Inflammatory macrophage treated with lipopolysaccharide for 1 hour (primary cell): ENCODE measurements around the gene SLC7A1.
A peak's percentile ranks its signal among the peaks of the same experiment; 100 is the strongest.

Experiments used
- DNase-seq, 2 donors: peaks; one replicate each; pipeline ENCODE4 v3.0.0-alpha.2; 2020 to 2022

Gene SLC7A1

DNA sequence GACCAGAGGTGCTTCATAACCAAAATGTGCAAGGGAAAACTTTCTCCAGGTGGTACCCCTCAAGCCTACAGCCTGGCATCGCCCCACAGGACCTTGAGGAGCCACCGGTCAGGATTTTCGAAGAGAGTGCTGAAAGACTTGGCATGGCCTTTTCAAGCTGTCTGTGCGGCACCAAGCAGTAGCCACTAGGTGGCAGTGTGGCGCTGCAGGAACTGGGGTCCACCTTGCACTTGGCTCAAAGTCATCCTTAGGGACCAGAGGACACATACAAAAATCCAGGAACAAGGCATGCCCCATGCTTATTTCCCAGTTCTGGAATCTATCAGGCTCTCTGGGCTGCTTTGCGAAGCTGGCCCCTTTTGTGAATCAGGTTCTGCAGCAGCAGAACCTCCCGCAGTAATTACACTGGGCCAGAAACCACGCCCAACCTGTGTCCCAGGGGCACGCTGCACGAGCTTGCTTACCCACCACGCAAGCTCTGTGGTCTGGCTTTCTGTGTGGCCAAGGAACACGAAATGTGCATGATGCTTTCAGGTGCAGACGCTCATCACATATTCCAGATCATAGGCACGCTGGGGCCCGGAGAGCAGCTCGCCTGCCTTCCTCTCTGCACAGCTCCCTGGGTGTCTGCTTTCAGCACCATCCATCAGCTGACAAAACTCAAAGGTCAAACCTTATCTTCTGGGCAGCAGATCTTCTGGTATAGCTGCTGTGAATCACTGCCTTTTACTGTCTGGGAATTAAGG is 87.2 kb downstream of the SLC7A1 start:
- DNase-seq = peak; percentile 44 to 86

DNA sequence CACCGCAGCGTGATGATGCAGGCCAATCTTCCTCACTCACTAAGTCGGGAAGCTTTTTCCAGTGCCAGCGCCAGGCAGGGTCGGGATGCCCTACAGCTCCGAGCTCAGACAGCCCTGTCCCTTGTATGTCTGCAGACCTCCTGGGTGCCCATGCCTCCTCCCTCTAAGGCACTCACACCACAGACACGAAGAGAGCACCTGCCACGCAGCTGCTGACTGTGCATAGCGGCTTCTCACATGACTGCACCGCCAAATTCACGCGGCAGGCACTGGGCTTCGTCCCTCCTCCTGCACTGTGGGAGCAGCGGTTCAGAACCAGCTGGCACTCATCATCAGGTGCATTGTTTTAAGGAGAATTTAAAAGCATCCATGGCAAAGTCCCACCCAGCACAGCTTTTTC is 88.1 kb downstream of the SLC7A1 start:
- DNase-seq = no peak

DNA sequence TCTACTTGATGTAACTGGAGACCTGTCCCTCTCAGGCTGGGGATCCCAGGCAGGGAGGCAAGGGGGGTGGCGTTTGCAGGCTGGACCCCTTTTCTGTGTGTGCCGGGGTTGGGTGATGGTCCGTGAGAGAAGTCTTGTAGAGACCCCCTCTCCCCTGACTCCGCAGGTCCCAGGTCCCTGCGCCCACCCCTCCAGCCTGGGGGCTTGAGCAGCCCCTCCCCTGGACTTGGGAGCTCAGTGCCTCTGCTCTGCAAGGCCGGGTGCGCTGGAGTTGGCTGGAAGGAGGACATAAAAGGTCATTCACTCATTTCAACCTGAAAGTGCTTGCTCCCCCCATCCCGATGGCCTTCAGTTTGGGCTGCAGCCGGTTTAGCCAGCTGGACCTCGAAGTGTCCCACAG is 89.5 kb downstream of the SLC7A1 start:
- DNase-seq = no peak

DNA sequence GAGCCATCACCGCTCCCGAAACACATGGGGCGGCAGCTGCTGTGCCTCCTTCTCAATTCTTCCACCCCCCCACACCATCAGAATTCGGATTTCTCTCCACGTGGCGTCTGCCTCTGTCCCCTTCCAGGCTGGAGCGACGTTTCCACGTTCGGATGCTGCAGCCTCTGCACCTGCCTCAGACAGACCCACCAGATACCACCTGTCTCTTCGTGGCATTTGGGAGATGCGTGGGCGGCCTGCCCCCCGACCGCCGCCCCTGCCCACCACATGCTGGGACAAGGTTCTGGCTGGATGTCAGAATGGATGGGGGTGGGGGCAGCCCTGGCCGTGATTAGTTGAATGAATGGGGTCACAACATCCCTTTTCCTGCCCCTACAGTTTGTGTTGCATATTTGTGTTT is 90.0 kb downstream of the SLC7A1 start:
- DNase-seq = no peak

DNA sequence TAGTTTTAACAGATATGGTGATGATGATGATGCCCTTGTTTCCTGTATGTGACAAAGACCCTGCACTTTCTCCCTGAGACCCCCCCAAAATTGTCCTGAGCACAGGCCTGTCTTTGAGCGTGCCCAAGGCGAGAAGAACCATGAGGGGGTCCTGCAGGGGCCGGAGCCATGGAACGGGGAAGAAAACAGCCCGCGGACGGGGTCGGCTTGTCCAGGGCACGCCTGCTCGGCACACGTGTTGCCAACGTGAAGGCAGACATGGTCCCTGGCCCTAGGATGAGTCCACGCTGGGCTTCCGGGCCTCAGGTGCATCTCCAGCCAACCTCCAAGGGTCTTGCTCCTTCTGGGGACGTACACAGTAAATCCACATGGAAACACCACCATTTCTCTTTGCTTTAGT is 90.8 kb downstream of the SLC7A1 start:
- DNase-seq = no peak

DNA sequence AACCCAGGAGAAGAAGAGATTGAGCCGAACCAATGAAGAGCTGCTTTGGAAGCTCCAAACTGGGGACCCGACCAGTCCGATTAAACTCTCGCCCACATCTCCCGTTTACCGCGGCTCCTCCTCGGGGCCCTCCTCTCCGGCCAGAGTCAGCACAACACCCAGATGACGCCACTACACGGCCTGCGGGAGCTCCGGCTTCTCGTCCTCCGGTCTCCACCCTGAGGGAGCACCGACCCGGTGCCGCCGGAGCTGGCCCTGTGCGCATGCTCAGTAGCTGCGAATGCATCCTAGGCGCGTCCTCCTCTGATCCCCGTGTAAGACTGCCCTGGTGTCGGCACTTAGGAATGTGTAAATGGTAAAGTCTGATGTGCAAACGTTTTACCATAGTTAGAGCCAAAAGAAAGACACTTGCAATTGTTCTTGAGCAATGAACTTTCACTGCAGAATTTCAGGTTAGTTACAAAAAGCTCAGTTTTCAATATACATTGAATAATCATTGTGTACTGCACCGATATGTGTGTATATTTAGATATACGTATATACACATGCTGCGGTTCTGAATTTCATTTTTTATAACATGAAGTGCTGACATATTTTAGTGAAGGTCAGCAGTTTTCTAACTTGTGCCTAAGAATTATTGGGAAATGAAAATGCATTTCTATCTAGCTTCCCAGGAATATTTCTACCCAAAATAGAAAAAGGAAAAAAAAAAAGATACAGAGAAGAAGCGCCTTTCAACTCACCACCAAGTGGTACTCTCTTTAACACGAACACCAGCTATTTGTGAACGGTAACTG is 92.2 kb downstream of the SLC7A1 start:
- DNase-seq = no peak

DNA sequence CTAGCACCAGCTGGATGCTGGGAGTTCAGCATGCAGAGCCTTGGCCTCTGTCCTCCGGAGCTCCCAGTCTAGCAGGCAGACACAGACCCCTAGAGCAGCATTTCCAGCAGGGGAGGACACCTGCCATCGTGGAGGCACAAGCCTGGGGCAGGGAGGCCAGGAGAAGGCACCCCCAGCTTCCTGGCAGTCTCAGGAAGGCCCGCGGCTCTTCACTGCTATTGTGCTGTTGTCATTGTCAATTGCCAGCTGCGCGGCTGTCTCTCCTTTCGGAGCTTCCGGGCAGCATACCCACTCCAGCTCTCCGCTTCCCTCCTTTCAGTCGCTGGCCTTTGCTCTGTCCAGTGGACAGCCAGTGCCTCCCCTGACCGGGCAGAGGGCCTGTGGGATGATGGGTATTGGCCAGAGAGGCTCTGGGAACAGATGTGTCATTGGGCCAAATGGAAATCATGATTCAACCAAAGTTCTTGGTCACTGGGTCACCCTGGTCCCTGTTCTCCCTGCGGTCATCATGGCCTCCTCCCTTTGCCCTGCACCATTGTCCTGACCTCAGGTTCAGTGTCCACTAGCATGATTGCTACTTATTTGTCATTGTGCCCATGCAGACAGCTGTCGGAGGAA is 93.0 kb downstream of the SLC7A1 start:
- no peak for DNase-seq

DNA sequence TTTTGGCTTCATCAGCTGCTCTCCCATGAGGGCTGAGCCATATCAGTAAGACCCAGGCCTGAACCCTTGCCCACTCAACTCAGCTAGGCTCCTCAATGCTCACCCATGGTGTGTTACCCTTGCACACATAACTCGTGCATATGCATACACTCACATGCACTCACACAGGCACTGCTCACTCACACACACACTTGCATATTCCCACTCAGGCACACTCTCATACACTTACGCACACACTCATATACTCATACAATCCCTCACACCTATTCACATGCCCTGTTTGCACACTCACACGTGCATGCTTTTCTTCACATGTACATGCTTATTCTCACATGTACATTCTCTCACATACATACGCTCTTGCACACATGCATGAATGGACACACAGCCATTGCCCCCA is 93.8 kb downstream of the SLC7A1 start:
- DNase-seq = no peak

DNA sequence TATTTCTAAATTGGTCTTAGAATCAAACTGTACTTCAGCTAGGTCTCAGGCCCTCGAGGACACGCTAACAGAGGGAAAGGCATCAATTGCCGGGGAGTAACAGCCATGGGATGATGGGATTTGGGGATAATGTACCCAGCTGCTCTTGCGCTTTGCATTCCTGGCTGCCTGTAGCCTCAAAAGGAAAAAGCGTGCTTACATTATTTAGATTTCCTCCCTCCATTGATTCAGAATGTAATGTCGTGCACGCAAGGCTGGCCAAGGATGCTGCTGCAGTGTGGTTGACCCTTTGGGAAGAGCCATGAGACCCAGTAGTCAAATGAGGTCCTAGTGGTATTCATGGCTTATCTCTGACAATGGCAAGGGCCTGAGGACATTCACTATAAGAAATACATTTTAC is 95.1 kb downstream of the SLC7A1 start:
- DNase-seq = no peak

DNA sequence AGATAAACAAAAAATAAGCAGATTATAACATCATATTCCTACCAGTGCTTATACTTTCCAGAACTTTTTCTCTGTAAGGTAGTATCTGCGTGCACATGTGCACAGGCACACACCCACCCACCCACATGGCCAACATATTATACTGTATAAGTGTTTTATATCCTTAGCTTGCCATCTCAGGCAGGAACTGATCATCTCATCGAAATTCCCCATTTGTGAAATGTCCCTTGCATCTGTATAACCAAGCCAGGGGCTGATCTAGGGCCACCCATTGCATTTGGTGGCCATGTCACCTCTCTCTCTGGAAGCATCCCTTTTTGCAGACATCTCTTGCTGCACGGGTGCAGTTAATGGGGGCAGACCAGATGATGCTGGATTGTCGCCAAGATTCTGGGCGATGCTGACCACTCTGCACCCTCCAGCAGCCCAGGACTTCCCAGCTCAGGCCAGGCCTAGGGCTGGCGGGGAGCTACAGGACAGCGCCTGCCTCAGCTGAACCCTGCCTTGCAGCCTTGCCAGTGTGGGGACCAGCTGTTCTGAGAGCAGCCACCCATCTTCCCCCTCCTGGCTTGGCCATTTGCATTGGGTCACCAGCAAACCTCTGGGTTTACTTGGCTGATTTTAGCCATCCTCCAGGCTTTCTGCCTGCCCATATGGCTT is 95.9 kb downstream of the SLC7A1 start:
- DNase-seq = peak; percentile 54 to 55

DNA sequence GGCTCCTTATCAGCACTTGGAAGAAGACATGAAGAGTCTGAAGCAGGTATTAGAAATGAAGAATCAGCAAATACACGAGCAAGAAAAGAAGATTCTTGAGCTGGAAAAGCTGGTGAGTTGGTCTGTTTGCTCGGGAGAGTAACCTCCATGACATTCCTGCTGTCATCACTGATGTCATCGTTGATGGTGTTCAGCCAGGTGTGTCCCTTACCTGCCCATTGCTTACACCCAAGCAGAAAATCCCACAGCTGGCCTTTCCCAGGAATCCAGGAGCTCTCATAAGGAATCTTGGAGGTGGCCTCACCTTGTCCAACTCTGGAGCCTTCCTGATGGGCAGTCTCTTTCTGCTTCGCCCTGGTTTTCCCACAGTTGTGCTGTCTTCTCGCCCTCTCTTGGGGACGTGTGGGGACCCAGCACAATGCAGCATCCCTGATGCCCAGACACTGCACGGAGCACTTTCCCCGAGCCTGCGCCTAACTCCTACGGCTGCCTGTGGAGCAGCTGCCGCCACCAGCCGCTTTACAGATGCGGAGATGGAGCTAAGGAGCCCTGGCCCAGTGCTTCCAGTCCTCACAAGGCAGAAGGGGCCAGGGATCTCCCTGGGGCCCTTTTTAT is 97.0 kb downstream of the SLC7A1 start:
- no peak for DNase-seq

DNA sequence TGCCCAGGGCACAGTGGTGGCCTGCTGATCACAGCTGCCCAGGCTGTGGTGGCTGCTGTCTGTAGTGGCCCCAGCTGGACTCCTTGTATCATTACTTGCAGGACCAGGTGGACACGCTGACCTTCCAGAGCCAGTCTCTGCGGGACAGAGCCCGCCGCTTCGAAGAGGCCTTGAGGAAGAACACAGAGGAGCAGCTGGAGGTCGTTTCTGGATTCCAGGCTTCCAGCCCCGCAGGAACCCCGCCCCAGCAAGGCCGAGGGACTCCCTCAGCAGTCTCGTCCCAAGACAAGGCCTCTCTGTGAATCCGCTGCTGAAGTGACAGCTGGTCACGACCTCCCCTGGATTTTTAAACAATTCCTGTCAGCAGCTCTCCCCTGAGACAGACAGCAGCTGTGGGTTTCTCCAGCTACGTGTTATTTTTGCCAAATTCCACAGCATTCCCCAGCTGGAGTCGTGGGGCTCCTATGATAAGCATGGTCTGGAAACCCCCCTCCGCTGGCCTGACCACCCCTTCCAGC is 98.3 kb downstream of the SLC7A1 start:
- no peak for DNase-seq

DNA sequence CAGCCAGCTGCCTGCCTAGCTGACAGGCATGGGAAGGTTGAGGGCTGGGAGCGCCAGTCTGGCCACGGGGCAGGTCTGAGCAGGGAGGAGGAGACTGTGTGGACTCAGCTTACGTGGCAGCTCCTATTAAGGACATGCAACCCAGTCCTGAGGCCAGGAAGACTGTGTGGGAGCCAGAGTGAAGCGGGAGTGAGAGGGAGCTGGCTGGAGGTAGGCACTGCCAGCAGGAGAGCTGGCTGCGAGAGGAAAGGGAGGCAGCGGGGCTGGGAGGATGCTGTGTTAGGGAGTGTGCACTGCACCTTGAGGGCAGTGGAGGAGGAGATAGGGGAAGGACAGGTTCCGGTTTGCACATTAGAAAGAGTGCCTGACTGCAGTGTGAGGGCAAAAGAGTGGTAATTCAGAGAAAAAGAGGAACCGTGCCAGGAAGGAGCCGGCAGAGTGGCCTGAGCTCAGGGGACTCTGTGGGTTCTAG is 99.2 kb downstream of the SLC7A1 start:
- DNase-seq = peak; percentile 49 to 50

DNA sequence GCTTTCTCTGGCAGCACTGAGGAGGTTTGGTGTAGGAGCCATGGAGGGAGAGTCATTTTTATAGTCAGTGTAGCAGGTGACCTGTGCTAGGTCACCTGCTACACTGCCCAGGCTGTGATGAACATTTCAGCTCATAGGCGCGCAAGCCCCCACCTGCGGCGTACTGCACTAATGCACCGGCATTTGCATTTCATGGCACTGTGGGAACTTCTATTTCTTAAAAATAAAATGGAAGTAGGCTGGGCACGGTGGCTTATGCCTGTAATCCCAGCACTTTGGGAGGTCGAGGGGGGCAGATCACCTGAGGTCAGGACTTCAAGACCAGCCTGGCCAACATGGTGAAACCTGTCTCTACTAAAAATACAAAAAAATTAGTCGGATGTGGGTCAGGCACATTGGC is 101.0 kb downstream of the SLC7A1 start:
- DNase-seq = no peak

DNA sequence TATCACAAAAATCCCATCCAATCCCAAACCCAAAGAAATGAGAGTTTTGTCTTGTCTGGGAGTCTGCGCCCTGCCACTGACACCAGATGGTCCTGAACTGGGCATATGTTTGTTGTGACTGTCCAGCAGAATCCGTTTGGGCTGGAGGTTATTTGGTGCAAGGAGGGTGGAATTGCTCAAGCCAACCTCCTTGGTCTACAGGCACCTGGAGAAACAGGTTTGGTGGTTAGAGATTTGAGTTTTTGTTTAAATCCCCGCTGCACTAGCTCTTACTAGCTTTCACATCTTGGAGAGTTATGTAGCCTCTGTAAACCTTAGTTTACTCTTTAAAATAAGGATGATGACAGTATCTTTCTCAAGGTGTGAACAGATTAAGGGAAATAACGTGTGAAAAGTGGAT is 101.7 kb downstream of the SLC7A1 start:
- DNase-seq = no peak

DNA sequence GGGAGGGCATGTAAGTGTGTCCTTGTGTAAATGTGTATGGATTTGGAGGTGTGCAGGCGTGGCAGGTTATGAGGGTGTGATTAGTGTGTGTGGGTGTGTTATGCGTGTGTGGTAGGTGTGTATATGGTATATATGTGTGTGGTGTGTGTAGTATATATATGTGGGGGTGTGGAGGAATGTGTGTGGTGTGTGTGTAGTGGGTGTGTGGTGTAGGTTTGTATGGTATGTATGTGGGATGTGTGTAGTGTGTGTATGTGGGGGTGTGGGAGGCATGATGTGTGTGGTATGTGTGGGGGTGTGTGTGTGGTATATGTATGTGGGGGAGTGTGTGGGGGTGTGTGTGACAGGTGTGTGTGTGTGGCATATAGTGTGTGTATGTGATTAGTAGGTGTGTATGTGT is 104.2 kb downstream of the SLC7A1 start:
- no peak for DNase-seq

DNA sequence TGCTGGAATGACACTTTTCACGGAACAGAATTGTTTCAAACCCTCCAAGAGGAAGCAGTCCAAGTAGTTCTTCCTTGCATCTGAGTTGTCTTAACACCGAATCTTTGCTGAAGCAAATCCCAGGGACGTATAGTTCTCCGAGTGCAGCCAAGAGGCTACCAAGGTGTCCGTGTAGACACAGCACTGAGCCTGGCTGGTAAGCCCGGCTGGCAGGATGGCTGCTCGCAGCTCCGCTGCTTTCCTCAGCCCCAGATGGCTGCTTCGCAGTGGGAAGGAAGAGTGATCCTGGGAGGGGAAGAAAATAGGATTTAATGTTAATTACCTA is 105.0 kb downstream of the SLC7A1 start:
- DNase-seq = no peak

DNA sequence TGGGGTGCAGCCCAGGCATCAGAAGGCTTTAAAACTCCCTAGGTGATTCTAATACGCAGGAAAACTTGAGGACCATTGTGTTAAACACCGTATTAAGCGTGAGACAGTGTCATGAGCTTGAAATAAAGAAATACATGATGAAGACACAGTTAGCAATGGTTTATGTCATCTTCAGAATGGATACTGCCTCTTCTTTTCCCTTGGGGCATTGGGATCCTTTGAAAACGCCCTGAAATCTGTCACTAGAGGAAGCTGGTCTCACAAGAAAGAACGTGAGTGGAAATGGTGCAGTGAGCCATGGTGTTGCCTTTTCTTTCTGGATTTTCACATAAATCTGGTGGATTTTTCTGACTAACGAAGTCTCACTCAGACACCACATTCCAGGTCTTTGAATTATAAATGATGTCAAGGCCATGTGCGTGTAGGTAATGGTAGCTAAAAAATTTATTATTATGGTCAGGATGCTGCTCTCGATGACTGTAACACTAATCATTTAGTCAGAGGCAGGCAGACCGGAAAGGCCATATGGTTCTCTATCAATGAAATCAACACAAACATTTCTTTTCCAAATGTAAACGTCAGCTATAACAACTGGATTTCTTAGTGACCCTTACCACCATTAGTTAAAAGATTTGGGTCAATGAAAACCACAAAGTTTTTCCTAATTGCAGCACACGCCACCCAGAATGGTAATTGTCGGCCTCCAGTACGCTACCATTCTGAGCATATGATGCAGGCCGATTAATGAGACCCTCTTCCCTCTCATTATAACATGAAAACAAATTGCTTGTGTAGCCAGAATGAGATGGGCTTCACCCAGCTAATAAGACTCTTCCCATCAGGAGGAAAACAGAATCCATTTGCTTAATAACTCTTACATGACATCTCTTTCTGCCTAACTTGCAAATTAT is 105.6 kb downstream of the SLC7A1 start:
- no peak for DNase-seq

DNA sequence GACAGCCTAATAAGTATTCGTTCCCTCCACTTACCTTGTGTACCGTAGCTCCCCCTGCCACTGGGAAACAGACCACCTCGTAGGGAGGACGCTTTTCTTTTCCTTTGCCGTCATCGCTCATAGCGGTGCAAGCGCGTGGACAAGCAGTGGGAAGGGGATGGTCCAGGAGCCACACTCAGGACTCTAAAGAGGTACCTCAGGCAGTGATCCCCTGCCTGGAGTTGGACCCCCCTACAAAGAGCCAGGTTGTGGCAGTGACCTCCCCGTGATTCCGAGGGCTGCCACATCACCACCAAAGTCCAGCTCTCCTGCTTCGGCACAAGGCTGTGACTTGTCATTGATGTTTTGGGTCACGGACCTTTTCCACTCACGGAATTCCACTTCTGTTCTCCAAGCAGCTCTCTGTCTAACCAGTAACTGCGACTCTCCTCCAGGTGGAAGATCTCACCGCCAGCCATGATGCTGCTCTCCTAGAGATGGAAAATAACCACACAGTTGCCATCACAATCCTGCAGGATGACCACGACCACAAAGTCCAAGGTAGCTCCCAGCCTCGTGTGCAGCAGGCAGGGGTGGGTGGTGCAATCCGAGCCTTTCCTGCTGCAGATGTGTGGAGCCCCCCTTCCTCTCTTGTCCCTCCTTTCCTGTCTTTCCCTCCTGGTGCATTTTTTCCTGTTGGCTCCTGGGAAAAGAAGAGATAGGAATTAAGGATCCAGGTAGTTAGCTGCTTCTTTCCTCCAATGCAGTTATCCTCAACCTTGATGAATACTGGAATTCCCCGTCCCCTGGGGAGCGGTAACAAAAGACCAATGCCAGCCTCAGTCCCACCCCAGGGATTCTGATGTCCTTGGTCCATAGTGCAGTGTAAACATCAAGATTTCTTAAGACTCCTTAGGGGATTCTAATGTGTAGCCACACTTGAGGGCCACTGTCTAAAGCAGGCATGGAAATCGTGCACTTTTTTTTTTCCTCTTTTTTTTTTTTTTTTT is 107.7 kb downstream of the SLC7A1 start:
- DNase-seq = no peak

DNA sequence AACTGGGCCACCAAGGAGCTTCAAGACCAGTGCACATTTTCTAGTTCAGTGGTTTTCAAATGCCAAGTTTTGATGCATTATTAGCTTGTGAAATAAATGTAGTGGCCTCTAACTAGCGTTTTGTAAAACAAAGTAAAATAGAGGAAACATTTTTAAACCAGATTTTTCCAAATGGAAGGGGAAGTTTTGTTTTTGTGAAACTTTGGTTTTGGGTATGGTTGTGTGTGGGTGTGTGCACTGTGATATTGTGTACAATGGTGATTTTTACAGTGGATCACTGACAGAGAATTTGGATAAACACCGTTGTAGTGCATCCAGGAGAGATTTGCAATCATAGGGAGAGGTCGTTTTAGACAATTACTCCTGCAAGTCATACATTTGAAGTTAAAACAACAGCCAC is 108.9 kb downstream of the SLC7A1 start:
- peak; percentile 88 to 92 for DNase-seq
